DMS 273 (cell line): ENCODE measurements around the gene POP7.
A peak's percentile ranks its signal among the peaks of the same experiment; 100 is the strongest.
"Not testable (repeated sequence)": the region's sequence is repeated elsewhere in the genome, so short reads cannot be mapped to it uniquely, and the experiment has no call there.

Source experiments
- DNase-seq: peaks from one replicate; lab custom pipeline; 2025; ENCODE audit not compliant: unreplicated experiment; lab: John Stamatoyannopoulos, UW

Gene POP7

DNA sequence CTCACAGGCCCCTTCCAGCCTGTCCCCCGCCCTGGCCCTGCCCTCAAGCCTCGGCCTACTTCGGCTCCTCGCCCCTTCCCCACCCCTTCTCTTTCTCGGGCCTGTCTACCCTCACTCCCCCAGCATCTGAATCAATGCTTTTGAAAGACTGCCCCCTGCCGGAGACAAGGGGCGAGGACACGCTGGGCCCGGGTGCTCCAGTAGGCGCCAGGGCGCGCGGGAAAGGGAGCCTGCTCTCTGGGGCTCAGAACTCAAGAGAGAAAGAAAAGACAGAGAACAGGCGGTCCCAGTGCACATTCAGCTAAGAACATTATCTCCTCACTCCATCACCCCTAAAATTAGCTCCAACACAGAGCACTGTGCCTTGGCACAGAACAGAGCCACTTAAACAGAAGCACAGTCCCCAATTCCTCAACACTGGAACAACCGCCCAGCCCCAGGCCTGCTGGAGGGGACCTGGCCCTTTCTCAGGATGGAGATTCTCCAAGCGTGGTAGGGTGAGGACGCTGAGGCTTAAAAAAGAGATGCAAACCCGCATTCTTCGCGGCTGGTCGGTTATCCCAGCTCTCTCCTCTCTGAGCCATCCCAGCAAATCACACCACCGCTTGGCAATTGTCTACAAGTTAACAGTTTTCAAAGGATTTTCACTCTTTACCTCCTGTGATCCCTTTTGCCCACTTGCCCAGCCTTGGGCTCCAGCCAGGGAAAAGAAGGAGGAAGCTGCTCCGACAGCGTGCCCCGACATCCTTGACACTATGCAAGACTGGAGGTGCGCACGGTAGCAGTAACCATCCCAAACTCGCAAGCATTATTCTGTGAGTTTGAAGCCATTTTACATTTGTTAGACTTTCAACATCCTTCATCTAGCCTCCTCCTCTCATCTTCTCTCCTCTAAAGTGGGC, 14.0 kb upstream of the POP7 start:
- DNase-seq = peak; percentile 95

DNA sequence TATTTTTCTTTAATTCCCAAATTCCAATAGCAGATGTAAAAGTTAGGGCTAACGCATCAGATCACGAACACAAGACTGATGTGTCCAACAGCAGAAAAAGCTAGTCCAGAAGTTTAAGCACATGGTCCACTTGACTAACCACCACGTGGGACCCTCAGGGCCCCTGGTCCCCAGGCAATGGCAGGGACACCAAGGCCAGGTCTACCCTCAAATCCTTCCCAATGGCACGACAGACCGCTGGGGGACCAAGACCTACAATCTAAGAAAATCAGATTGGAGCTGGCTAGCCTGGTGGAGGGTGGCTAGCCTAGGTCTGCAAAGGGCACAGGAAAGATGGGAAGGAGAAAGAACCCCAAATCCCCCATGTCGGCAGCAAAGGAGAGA, 13.4 kb upstream of the POP7 start:
- DNase-seq = peak; percentile 54

DNA sequence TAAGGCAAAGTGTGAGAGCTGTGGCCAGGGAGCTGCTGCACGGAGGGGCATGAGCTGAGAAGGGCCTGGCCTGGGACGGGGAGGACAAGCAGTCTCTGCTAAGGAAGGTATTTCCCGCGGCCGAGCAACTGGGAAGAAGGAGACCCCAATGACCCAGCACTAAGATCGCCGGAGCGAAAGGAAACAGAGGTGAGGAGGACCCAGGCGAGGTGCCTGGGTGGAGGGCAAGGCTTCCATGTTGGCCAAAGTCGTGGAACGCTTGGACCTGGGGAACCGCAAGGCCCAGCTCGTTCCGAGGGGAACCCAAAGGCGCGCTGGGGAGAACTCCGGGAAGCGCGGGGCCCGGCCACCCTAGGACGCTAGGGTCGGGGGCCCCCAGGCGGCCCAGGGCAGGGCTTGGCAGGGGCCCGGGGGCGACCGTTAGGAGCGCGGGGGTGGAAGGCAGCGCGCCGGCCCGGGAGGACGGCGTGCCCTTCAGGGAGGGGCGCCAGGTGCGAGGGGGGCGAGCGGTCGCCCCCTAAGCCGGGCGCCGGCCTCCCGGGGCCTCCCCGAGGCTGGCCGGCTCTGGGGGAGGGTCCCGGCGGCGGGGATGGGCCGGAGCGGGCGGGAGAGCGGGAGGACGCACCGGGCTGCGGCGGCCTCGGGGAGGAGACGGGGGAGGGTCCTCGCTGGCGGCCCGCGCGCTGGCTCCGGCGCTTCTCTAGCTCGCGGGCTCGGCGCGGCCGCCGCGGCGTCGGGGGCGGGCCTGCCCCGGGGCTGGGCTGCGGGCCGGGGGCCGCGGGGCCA, 12.4 kb upstream of the POP7 start:
- DNase-seq = peak; percentile 79

- DNase-seq = peak; percentile 94
Measured at GRCh38 chr7:100694098-100694745, 11.7 kb upstream of the POP7 start, which contains the start of gene GIGYF1. GIGYF1 (minus strand) TSS chr7:100694250; CDS start chr7:100688238, 6,012 bp downstream.

GRCh38 chr7:100696123-100696521, 9.8 kb upstream of the POP7 start:
- no peak for DNase-seq

- no peak for DNase-seq
Measured at GRCh38 chr7:100699018-100699417, 6.9 kb upstream of the POP7 start.

GRCh38 chr7:100701089-100701488, 4.8 kb upstream of the POP7 start:
- DNase-seq = not testable (repeated sequence)

- DNase-seq = peak; percentile 93
Measured at GRCh38 chr7:100705320-100705752, 585 bp upstream of the POP7 start.

DNA sequence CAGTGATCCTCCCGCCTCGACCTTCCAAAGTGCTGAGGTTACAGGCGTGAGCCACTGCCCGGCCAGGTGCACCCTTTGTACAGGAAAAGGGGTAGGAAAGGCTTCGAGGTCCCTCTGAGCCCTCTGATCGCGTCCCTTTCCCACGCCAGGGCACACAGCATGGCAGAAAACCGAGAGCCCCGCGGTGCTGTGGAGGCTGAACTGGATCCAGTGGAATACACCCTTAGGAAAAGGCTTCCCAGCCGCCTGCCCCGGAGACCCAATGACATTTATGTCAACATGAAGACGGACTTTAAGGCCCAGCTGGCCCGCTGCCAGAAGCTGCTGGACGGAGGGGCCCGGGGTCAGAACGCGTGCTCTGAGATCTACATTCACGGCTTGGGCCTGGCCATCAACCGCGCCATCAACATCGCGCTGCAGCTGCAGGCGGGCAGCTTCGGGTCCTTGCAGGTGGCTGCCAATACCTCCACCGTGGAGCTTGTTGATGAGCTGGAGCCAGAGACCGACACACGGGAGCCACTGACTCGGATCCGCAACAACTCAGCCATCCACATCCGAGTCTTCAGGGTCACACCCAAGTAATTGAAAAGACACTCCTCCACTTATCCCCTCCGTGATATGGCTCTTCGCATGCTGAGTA, 871 bp downstream of the POP7 start:
- peak; percentile 66 for DNase-seq

DNA sequence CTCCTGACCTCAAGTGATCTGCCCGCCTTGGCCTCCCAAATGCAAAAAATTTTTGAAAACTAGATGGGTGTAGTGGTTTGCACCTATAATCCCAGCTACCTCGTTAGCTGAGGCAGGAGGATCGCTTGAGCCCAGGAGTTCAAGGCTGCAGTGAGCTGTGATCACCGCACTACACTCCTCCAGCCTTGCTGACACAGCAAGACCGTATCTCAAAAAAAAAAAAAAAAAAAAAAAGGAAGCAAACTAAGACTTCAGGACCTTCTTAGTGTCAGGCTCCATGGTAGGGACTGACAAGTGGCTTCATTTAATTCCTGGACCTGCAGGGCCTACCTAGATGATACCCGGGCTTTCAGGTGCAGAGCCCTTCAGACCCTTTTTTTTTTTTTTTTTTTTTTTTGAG, 2.5 kb downstream of the POP7 start:
- DNase-seq = no peak

DNA sequence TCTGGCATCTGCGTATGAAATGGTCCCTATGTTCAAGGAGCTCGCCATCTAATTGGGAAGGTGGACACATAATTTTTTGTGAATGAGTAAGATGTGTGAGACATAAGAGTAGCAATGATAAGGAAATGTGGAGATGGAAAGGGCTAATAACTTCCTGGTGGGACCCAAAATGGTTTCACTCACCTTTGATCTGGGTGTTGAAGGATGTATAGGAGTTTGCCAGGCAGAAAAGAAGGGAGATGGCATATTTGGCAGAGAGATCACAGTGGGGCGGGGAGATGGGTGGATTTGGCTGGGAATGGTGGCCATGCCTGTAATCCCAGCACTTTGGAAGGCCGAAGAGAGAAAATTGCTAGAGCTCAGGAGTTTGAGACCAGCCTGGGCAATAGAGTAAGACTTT, 4.5 kb downstream of the POP7 start:
- no peak for DNase-seq

DNA sequence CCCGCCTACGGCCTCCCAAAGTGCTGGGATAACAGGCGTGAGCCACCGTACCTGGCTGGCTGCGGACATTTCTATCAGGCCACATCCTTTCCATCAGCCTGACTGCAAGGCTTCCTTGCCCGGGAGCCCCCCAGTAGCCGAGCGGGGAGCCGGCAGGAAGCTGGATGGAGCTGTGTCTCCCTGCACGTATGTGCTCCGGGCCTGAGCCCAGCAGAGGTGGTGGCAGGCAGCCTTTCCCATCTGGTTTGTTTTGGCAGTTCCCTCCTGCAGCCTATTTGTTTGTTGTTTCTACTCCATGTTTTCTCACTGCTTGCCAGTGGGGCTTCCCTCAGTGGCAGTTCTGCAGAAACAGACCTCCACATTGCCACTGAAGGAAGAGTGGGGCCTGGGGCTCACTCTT, 5.4 kb downstream of the POP7 start:
- DNase-seq = no peak

DNA sequence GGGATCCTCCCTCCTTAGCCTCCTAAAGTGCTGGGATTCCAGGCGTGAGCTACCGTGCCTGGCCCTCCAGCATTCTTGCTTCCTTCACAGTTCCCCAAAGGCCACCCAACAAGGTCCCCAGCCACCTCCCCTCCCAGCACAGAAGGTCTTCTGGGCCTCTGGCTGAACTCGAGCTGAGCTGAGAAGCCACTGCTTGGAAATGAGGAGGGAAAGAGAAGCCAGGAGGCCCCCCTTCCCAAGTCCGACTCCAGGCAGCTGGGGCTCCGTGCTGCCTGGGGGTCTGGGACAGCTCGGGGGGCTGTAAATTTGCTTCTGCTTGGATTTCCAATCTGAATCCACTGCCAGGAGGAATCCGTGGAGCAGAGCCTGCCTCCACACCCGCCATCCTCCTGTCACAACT, 8.8 kb downstream of the POP7 start:
- DNase-seq = no peak

DNA sequence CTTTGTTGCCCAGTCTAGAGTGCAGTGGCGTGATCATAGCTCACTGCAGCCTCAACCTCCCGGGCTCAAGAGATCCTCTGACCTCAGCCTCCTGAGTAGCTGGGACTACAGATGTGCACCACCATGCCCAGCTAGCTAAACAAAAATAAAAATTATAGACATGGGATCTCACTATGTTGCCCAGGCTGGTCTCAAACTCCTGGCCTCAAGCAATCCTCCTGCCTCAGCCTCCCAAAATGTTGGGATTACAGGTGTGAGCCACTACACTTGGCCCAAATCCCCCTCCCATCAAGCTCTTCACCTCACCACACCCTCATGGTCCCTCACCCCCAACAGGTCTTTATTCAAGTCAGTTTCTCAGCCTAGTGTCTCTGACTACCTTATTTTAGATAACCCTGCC, 11.2 kb downstream of the POP7 start:
- not testable (repeated sequence) for DNase-seq

DNA sequence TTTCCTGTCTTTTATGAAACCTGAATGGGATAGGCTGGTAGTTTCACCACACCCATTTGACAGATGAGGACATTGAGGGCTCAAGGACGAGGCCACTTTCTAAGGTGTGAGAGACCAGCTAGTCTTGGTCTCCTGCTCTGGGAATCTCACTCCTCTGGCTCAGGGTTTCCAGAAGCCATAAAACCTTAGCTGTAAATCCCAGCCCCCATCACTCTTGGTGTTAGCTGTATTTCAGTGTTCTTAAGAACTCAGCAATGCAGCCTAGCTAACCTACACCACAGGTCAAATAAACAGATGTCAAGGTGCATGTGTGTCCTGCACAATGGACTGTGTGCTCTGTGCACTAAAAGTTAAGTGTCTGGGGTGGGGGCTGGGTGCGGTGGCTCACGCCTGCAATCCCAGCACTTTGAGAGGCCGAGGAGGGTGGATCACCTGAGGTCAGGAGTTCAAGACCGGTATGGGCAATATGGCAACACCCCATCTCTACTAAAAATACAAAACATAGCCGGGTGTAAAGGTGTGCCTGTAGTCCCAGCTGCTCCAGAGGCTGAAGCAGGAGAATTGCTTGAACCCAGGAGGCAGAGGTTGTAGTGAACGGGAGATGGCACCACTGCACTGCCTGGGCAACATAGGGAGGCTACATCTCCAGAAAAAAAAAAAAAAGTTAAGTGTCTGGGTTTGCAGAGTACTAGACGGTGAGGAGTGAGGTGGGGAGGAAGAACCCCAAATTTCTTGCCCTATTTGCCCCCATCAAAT, 13.8 kb downstream of the POP7 start:
- DNase-seq = peak; percentile 52

DNA sequence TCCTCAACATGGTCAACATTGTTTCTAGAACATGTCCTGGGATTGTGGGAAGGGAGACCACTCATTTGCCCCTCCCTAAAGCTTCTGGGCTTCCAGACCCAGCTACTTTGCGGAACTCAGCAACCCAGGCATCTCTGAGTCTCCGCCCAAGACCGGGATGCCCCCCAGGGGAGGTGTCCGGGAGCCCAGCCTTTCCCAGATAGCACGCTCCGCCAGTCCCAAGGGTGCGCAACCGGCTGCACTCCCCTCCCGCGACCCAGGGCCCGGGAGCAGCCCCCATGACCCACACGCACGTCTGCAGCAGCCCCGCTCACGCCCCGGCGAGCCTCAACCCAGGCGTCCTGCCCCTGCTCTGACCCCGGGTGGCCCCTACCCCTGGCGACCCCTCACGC, 14.4 kb downstream of the POP7 start, which contains the start of gene EPO:
Gene EPO, plus strand, starts transcription at position 190 of the 392 bp plus-strand sequence. CDS start 513 bp downstream, outside the sequence.
- no peak for DNase-seq

- DNase-seq = no peak
Measured at GRCh38 chr7:100720671-100721504, 15.0 kb downstream of the POP7 start.

- no peak for DNase-seq
Measured at GRCh38 chr7:100721505-100721812, 15.5 kb downstream of the POP7 start.

- no peak for DNase-seq
Measured at GRCh38 chr7:100722480-100723212, 16.7 kb downstream of the POP7 start.
